ENCODE results near the gene RERG.

Gene RERG

GRCh38 chr12:15209782-15210181 is 11.4 kb downstream of the RERG start:
- DNase-seq (ENCODE audit: low read depth), result peak; percentile 54
- no peak for TF ChIP-seq CTCF (conservative IDR thresholded peaks at IDR 0.05; ENCODE audit: low read depth, low read length)
- H3K4me3 ChIP-seq (ENCODE audit: low read length), result no peak overlapping the region

- DNase-seq (ENCODE audit: low read depth), result no peak
- TF ChIP-seq CTCF (conservative IDR thresholded peaks at IDR 0.05; ENCODE audit: low read depth, low read length), result no peak
- no peak overlapping the region for H3K4me3 ChIP-seq (ENCODE audit: low read length)
These were observed 12.2 kb downstream of the RERG start for GRCh38 chr12:15208871-15209656.

GRCh38 chr12:15208140-15208539 is 13.1 kb downstream of the RERG start:
- TF ChIP-seq CTCF (conservative IDR thresholded peaks at IDR 0.05; ENCODE audit: low read depth, low read length), result peak; percentile 33
- no peak for DNase-seq (ENCODE audit: low read depth)
- H3K4me3 ChIP-seq (ENCODE audit: low read length), result no peak overlapping the region

- DNase-seq (ENCODE audit: low read depth), result no peak
- no peak for TF ChIP-seq CTCF (conservative IDR thresholded peaks at IDR 0.05; ENCODE audit: low read depth, low read length)
- H3K4me3 ChIP-seq (ENCODE audit: low read length), result no peak overlapping the region
These were observed 14.3 kb downstream of the RERG start for GRCh38 chr12:15206831-15207389.

GRCh38 chr12:15206338-15206737 is 14.9 kb downstream of the RERG start:
- DNase-seq (ENCODE audit: low read depth), result no peak
- no peak for TF ChIP-seq CTCF (conservative IDR thresholded peaks at IDR 0.05; ENCODE audit: low read depth, low read length)
- no peak overlapping the region for H3K4me3 ChIP-seq (ENCODE audit: low read length)

- no peak for TF ChIP-seq CTCF (conservative IDR thresholded peaks at IDR 0.05; ENCODE audit: low read depth, low read length)
- H3K4me3 ChIP-seq (ENCODE audit: low read length), result no peak overlapping the region
- no peak for DNase-seq (ENCODE audit: low read depth)
These were observed 15.7 kb downstream of the RERG start for GRCh38 chr12:15205341-15206010.

All from retinal pigment epithelial cell (primary cell).